Fibroblast of lung (primary cell): ENCODE results near the gene CCDC196.

Source experiments
- EZH2 ChIP-seq: IDR thresholded peaks from 2 replicates; pipeline ENCODE4 v1.5.1; 2012; ENCODE audit warnings: low read length, control low read depth, mild to moderate bottlenecking; ENCODE audit errors: missing control alignments
- TF ChIP-seq, protein P1 (sequence below), 2 donors: IDR thresholded peaks in 1 of 2; conservative IDR thresholded peaks in 1 of 2; 1 replicate in 1 of 2; 2 replicates in 1 of 2; pipeline ENCODE4 v1.5.1; 2011 to 2012; ENCODE audit warnings: low read length in 2 of 2, control low read depth in 1 of 2, inconsistent platforms in 1 of 2, low read depth in 1 of 2, mild to moderate bottlenecking in 1 of 2

DNA sequence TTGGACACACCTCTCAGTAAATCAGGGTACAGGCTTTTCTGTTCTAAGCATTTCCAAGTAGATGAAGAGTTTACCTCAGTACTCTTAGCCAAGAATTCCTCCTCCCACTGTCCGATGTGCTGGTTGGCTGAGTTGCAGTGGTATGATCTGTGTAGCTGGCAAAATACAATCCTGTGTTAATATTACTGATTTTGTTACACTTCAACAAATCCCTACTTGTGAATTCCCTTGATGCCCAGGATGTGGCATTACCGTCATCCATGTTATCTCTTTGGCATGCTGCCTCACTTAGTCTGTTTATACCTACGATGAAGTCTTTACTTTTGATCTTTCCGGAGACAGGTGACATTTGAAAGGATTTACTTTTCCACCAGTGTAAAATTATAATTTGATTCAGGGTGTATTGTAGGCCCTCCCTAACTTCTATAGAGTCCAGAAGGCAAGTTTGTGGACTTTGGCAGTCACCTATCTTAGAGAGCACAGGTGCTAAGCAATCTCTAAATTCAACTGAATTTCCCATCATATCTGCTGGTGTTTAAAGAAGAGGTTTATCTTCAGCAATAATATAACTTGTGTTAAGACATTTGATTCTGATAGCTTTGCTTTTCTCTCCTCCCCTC, 10.1 kb downstream of the CCDC196 start:
- TF ChIP-seq, protein P1, sequence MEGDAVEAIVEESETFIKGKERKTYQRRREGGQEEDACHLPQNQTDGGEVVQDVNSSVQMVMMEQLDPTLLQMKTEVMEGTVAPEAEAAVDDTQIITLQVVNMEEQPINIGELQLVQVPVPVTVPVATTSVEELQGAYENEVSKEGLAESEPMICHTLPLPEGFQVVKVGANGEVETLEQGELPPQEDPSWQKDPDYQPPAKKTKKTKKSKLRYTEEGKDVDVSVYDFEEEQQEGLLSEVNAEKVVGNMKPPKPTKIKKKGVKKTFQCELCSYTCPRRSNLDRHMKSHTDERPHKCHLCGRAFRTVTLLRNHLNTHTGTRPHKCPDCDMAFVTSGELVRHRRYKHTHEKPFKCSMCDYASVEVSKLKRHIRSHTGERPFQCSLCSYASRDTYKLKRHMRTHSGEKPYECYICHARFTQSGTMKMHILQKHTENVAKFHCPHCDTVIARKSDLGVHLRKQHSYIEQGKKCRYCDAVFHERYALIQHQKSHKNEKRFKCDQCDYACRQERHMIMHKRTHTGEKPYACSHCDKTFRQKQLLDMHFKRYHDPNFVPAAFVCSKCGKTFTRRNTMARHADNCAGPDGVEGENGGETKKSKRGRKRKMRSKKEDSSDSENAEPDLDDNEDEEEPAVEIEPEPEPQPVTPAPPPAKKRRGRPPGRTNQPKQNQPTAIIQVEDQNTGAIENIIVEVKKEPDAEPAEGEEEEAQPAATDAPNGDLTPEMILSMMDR (conservative IDR thresholded peaks at IDR 0.05 in 1 of 2, IDR thresholded peaks at IDR 0.05 in 1 of 2; ENCODE audit: low read depth in 1 of 2, low read length in 2 of 2) = no peak
- TF ChIP-seq EZH2 = no peak
